NCI-H2107 treated with DMSO at 0.1 percent for 48 hours (cell line): Measurements from ENCODE around the gene NNMT.

Source experiments
- DNase-seq: peaks from one replicate; lab custom pipeline; 2025; ENCODE audit not compliant: unreplicated experiment; lab: John Stamatoyannopoulos, UW

The NNMT gene

DNA sequence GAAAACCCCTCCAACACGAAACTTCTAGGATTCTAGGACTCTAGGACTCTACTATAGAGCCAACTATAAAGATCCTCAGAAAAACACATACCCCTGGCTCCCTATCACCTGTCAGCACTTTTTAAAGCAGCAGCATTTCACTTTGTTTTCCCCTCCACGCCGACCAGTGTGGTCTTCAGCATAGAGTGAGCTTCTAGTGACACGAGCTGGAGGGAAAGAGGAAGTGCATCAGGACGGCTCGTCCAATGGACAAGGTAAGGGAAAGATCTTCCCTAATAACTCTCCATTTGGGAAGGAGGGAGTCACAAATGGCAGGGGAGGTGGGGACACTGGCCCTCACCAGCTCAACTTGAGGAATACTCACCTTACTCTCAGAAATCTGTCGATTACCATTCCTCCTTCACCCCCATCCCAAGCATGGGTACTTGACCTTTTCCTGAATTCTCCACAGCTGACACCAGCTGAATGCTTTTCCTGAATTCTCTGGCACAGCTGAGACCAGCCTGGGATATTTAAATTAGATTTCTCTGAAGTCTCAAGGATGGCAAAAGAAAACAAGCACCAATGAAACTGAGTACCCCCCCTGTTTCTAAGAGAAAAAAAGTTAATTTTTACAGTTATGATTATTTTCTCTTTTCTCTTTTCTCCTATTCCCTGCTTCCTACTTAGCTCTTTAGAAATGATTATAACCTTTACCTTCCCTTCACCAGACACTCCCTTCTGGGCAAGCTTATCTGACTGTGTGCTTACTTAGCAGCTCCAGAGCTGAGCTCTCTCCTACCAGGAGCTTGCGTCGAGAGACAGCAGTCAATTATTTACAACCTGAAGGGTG lies 33.3 kb upstream of the NNMT start:
- DNase-seq, result peak; percentile 41

DNA sequence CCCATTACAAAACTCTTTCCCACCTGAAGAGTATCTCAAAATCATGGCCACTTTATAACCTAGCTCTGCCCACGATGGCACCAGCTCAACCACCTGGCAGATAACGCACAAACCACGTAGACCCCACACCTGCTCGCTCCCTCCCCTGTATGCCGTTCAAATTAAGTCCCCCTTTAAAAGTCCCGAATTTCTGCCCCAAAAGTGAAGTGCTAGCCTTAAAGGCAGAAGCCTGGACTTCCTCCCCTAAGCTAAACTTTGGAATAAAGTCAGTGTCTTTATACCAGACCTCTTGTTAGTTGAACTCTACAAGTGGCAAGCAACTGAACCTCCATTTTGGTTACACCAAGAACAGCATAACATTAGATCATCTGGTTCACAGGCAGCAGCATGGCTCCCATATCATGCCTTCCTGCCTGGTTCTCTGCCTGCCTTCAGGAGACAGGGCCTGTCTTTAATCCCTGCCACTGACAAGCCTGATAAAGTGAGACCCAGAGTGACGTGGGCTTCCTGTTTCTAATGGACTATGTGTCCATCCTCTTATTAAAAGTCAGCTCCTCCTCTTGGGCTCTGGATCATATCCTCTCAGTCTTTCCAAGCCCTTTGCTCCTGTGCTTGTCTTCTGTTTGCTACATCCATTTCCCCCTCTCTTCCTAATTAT lies 32.6 kb upstream of the NNMT start:
- DNase-seq, result no peak

DNA sequence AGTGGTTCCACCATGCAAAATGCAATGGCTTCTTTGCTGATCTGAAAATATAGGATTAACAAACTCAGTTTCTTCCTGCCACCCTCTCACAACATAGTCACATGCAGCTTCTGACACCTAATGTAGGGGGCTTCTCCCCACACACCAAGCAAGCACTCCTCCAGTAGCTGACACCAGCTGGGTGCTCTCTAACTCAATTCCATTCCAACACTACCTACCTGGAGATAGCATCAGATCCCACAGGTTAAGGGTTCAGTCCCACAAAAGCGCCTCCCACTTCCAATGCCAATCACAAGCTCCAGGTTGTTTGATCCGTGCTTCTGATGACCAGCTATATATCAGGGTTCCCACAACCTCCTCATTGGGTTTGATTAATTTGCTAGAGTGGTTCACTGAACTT lies 31.8 kb upstream of the NNMT start:
- DNase-seq, result no peak

DNA sequence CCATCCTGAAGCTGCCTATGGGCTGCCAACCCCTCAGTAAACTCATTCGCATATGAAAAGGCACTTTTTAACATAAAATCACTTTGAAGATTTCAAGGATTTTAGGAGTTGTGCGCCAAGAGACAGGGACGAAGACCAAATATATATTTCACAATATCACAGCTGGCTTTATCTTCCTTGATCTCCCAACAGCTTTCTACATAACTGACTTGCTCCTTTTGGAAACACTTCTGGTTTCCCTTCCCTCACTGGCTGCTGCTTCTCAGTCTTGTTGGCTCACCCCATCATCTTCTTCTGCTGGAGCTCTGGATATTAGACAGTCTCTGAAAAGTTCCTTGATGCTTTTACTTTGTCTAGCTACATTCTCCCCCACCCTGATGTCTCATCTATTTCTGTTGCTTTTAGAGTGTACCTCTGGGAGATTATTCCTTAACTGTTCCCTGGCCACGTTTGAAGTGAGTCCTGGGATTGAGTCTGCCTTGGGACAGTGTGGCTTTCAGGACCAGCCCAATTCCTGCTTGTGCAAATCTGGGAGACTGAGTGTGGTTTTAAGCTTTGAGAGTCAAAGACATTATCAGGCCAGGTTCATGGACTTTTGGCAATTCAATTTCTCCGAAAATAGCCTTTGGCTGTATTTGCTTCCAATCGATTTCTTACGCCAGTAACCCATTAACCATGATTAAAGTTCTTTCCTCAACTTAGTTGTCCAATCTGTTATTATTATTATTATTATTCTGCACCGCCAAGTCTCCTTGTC lies 30.9 kb upstream of the NNMT start:
- no peak for DNase-seq

DNA sequence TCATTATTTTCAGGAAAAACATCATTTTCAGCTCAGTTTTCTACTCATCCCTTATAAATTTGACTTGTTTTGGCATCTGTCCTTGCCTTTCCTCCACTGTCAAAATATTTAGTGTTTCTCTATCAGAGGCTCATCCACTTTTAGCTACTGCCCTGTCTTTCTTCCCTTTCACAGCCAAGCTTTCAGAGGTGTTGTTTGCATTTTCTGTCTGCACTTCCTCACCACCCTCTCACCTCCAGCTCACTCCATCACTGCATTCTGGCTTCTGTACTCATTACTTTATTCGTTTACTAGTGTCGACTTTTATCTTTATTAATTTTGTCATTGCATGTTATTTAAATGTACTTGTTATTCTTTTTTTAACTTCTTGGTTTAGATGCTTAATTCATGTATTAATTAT lies 26.7 kb upstream of the NNMT start:
- no peak for DNase-seq

DNA sequence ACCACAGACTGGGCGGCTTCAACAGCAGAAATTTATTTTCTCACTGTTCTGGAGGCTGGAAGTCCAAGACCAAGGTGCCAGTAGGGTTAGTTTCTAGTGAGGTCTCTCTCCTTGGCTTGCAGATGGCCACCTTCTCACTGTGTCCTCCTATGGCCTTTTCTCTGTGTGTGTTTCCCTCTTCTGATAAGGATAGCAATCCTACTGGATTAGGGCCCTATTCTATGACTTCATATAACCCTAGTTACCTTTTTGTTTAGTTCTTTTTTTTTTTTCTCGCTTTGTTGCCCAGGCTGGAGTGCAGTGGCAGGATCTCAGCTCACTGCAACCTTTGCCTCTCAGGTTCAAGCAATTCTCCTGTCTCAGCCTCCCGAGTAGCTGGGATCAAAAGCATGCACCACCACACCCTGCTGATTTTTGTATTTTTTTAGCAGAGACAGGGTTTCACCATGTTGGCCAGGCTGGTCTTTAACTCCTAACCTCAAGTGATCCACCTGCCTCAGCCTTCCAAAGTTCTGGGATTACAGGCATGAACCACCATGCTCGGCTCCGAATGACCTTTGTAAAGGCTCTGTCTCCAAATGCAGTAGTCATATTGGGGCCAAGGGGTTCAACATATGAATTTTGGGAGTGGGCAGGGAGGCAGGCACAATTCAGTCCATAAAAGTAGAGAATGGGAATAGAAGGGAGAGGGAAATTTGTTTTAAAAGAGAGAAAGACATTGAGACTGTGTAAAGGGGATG lies 25.5 kb upstream of the NNMT start:
- no peak for DNase-seq

DNA sequence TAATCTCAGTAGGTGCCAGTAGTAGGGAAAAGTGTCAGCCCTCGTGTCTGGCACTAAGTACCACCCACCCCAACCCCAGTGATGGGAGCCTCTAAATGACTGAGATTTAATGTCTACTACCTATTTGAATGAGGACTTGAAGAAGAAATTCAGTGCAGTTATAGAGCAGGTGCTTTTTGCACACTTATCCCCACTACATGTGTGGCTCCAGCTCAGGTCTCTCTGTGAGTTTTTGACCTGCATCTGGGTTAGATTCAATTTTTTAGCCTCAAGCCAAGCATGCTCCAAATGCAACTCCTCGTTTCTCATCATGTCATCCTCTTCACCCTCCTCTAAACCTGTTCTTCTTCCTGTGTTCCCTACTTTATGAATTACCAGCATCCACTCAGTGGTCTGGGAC lies 24.9 kb upstream of the NNMT start:
- no peak for DNase-seq

DNA sequence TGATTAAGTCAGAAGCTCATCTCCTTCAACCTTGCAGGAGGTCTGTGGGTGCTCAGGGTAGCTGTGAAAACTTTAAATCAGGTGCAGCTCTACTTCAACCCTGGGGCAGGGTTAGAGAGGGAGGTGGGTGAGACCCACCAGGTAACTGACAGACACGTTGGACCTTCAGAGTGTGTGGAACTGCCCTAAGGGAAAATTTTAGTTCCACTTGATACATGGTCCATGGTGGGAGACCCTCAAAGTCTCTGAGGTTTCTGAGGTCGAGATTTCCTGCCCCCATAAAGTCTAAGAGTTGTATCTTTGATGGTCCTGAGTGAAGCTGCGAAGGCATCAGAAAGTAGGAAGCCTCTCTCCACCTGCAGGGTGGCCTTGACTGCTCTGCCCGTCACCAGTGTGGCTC lies 23.9 kb upstream of the NNMT start:
- DNase-seq, result no peak

DNA sequence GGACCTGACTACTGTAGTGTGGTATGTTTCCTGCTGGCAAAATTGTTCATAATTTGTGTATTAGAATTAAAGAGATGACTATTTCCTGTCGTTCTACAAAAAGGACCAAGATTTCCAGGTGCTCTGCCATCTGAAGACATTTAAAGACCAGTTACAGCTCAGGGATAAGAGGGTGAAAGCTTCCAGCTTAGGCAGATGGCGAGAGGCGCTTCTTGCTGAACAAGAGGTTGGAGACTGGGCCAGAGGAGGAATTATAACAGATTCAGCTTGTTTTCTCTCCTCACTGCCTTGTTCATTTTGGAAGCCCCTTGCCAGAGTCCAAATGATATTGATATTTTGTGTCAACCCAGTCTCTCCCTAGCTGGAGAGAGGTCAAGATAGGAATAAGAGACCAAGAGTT lies 23.1 kb upstream of the NNMT start:
- no peak for DNase-seq

DNA sequence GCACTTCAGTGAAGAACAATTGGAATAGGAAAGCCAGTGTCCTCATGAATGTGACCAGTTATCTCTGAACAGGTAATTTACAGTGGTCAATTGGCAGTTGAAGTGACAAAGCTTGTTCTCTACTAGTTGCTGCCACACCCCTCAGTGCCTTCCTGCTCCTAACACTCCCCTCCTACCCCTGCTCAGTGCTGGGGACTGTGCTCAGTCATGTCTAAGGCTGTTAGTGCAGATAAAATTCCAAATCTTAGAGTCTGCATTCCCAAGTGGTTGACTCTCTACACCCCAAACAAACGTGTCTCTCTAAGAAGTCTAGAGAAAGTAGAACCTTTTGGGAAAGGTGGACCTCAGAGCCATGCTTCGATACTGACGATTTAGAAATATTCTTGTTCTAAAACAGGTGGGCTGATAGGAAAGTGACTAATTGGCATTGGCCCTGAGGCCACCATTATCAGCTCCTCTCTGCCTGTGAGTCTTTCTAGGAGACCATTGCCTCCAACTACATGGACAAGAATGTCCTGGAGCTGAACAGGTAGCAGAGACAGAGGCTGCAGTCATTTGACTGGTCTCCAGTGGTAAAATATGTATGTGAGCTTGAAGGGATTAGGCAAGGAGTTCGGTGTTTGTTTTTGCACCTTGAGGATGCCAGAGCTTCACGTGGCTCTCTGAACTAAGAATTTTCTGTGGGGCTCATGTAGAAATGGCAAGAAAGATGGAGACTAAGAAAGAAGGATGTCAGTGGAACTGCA lies 22.1 kb upstream of the NNMT start:
- DNase-seq, result no peak

DNA sequence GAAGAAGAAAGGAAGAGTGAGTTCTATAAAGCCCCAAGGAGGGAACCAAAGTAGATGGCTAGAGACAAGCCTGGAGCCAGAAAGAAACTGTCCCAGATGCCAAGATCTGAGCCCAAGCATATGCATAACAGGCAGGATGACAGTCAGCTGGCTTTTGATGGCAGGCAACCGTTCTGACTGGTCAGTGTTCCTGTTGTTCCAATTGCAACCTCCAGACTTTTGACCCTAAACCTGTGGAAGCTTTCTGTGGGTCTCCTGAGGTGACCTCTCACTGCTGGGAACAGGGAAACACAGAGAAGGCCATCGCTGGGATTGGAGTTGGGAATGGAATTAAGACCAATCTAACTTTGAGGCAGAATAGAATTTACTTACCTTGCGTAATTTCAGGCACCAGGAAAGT lies 21.6 kb upstream of the NNMT start:
- DNase-seq, result no peak

DNA sequence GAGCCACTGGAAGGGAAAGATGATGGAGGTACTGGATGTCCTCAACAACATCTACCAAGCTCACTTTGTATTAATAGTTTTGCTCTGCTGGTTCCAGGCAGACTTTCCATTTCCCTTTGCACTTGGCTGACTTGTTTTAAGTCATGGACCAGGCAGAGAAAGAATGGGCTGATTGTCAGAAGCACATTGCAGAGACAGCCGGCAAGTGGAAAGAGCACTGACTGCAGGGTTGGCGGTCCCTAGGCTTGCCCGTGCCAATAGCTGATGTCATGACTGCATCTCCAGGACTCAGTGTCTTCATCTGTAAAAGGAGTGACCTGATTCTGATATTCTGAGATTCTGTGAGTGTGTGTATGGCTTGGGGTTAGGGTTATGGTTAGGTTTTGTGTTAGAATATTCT lies 20.9 kb upstream of the NNMT start:
- no peak for DNase-seq

DNA sequence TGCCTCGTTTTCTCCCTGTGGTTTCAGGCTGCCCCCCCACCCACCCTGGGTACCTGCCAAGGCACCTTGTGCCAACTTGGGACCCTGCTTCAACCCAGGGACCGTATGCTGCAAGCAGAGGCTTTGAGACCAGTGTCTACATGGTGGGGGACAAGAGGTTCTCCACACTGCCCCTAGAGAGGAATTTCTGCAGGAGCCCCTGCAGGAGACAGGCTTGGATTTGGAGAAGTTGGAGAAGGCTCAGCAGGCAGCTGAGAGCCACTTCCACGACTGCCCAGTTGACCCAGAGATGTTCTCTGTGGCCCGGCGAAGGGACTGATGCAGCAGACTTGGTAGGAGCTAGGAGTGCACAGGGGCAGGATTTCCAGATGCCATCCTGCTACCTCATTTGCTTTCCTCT lies 20.1 kb upstream of the NNMT start:
- DNase-seq, result no peak

DNA sequence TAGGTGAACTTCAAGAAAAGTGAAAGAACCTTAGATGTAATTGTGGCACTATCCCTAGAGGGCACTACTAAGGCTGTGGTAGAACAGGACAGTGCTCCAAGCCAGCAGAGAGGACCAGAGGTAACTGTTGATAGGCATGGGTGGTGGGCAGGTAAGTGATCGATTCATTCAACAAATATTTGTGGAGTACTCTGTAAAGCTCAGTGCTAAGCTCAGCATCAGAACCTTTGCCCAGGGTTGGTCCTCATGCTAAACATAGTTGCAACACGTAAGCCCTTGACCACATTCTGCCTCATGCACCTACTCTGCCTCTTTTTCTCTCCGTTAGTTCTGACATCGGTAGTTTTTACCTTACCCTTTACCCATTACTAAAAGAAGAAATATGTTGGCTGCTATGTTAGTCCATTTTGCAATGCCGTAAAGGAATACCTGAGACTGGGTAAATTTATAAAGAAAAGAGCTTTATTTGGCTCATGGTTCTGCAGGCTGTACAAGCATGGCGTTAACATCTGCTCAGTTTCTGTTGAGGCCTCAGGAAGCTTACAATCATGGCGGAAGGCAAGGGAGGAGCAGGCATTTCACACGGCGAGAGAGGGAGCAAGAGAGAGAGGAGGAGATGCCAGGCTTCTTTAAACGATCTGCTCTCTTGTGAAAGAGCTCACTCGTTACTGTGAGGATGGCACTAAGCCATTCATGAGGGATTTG lies 18.4 kb upstream of the NNMT start:
- no peak for DNase-seq

DNA sequence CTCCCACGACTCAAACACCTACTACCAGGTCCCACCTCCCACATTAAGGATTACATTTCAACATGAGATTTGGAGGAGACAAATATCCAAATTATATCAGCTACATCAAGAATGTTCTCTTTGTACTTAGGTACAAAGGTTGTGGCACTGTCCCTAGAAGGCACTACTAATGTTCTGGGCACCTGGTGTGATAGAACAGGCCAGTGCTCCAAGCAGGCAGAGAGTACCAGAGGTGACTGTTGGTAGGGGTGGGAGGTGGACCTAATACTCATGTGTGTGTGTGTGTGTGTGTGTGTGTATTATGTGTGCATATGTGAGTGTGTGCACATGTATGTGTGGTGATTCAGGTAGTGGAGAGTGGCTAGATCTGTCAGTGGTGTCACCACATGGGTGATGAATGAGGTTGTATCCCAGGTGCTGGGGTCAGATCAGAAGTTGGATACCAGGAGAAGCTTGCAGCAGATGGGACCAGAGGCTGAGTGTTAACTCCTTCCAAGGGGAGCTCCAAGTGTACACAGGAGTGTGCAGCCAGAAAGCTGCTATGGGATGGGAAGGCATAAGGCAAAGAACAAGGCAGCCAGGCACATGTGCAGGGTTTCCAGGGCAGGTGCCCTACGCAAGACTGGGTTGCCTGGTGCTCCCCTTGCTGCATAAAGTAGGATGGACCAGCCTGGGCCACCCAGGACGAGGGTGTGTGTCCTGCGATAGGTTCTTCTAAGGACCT lies 17.7 kb upstream of the NNMT start:
- no peak for DNase-seq

DNA sequence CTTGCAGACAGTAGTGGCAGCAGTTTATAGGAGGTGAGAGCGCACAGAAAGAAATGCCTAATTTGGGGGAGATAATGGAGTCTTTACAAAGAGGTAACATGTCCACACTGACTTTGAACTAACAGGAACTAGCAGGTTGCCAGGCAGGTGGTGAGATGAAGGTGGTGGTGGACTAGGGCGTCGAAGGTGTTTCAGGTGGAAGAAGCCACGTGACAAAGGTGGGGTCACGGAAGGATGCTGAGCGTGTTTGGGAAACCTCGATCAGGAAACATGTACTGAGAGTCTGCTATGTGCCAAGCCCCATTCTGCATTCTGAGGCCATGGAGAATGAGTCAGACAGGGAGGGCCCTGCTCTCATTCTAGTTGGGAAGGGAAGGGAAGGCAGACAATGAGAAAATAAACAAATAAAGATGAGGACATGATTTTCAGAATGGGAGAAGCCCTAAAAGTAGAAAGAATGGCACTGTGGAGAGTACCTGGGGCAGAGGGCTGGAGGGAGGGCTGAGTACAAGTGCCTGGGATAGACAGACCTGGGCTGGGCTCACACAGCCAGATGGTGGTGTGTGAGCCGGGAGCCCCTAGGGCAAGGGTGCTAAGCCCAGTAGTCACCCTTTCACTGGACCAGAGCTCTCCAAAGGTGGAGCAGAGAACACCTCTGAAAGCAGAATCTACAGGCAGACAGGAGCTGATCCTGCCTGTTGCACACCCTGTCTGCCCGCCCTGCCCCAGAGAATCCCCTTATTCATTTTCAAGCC lies 16.2 kb upstream of the NNMT start:
- no peak for DNase-seq

DNA sequence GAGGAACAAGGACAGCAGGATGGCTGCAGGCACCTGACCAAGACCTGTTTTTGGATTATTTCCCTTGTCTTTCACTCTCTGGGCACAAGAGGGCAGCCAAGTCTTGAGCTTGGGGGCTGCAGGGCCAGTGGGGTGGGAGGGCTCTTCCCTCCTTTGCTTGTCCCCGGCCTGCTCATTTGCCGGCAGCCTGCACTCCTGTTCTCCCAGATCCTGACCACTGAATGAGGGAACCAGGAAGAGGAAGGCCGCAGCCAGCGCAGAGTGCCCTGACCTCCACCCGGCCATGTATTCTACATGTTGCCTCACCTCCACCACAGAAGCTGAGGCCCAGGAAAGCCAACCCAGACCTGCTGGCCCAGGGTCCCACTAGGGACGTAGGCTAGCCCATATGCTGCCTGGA lies 15.5 kb upstream of the NNMT start:
- peak; percentile 40 for DNase-seq

DNA sequence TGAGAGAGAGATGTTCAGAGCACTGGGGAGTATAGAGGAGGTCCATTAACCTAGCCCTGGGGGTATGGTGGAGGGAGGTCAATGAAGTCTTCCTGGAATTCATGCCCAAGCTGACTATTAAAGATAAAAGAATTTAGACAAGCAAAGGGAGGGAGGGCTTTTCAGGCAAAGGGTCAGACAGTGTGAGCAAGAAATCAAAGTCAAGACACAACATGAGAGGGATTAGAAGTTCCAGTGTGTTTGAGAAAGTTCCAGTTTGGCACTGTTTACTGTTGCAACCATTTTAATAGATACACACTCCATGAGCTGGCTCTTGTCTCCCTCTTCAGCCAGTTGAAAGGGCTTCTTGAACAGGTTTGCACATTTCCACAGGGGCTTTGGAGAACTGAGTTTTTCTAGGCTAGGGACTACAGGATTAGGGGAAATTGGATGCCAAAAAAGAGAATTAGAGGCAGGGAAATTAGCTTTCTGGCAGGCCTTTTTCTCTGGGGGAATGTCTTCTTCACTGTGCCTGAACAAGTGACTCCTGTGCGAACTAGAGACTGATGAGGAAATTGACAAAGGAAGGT lies 14.7 kb upstream of the NNMT start:
- DNase-seq, result no peak
